Peyer's patch (tissue), 4 donors: ENCODE data around the gene NEU1. TPM values are rescaled to one million over a fixed set of nuclear protein-coding genes. Genes with fewer than 3 reads are reported as not detected.

Source experiments
- DNase-seq, 3 donors: peaks; one replicate each; pipeline ENCODE4 v3.0.0-alpha.2; 2017 to 2019
- H3K27ac ChIP-seq, 4 donors: fragments of 200-600 bp; sonication (generic); one replicate each; pipeline ENCODE4 v1.5.1; 2016 to 2019
- H3K27me3 ChIP-seq, 2 donors: fragments of 200-600 bp; sonication (generic); one replicate each; pipeline ENCODE4 v1.5.1; 2019
- H3K36me3 ChIP-seq, 3 donors: fragments of 200-600 bp; sonication (generic); one replicate each; pipeline ENCODE4 v1.5.1; 2016 to 2019
- H3K4me1 ChIP-seq, 4 donors: fragments of 200-600 bp; sonication (generic); one replicate each; pipeline ENCODE4 v1.5.1; 2016 to 2019
- H3K4me3 ChIP-seq, 4 donors: fragments of 200-600 bp; sonication (generic); 1 replicate in 3 of 4; 2 replicates in 1 of 4; pipeline ENCODE4 v1.5.1; 2016 to 2019; ENCODE audit warnings: mild to moderate bottlenecking in 1 of 4
- H3K9me3 ChIP-seq, 4 donors: fragments of 200-600 bp; sonication (generic); one replicate each; pipeline ENCODE4 v1.5.1; 2016 to 2019; ENCODE audit warnings: mild to moderate bottlenecking in 1 of 4
- POLR2A ChIP-seq, 2 donors: fragments of 450-650 bp; IDR thresholded peaks; one replicate each; pipeline ENCODE4 v1.5.1; 2017; ENCODE audit warnings: antibody characterized with exemption in 2 of 2, mild to moderate bottlenecking in 2 of 2, moderate library complexity in 2 of 2
- total RNA-seq, 4 donors: library from RNA; depleted of rRNA; stranded (reverse); fragments of >200 nt; gene quantifications; one replicate each; pipeline ENCODE4 v1.1.0, GENCODE V29; 2016
- TF ChIP-seq, protein P1 (sequence below), 6 experiments: fragments of 450-650 bp in 4 of 6; fragments of 200-600 bp in 2 of 6; sonication (generic) in 1 of 6; IDR thresholded peaks; one replicate each; pipeline ENCODE4 v1.5.1; 2017 to 2019; ENCODE audit warnings: antibody characterized with exemption in 6 of 6, mild to moderate bottlenecking in 3 of 6, moderate library complexity in 1 of 6

The NEU1 gene
- total RNA-seq, 4 donors from 2014 or later = 11.6 to 100 (median 81.8) TPM

DNA sequence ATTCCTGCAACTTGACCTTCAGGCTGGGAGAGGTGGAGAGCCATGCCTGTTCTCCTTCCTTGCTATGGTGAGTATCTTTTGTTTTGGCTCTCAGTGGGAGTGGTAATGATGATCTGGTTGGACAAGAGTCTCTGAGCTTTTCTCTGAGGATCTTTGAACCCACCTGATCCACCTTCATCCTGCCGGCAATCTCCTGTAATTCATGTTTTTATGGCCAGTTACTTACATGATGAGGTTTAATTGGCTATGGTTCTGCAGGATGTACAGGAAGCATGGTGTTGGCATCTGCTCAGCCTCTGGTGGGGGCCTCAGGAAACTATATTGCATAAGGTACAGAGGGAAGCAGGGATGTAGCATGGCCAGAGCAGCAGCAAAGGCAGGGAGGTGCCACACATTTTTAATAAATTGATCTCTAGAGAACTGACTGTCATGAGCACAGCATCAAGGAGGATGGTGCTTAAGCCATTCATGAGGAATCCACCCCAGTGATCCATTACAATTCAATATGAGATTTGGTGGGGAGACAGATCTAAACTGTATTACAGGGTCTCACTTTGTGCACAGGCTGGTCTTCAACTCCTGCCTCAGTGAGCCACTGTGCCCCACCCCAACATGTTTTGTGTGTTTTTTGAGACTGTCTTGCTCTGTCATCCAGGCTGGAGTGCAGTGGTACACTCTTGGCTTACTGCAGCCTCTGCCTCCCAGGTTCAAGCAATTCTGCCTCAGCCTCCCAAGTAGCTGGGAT is 25.1 kb downstream of the NEU1 start:
- no peaks in the 10 kb centered on the region for H3K9me3 ChIP-seq
- DNase-seq = peak in 1 of 3 donors; percentile 65
- peak in 1 of 2 donors; percentile 34 for TF ChIP-seq POLR2A (IDR thresholded peaks at IDR 0.05)
- TF ChIP-seq, protein P1, sequence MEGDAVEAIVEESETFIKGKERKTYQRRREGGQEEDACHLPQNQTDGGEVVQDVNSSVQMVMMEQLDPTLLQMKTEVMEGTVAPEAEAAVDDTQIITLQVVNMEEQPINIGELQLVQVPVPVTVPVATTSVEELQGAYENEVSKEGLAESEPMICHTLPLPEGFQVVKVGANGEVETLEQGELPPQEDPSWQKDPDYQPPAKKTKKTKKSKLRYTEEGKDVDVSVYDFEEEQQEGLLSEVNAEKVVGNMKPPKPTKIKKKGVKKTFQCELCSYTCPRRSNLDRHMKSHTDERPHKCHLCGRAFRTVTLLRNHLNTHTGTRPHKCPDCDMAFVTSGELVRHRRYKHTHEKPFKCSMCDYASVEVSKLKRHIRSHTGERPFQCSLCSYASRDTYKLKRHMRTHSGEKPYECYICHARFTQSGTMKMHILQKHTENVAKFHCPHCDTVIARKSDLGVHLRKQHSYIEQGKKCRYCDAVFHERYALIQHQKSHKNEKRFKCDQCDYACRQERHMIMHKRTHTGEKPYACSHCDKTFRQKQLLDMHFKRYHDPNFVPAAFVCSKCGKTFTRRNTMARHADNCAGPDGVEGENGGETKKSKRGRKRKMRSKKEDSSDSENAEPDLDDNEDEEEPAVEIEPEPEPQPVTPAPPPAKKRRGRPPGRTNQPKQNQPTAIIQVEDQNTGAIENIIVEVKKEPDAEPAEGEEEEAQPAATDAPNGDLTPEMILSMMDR (IDR thresholded peaks at IDR 0.05) = peak in 3 of 6 experiments; percentile 17 to 22 (median 19)
- peak overlapping the region; percentile 44 to 97 (median 95) for H3K27ac ChIP-seq
- H3K36me3 ChIP-seq = peaks cover 0 to 43% (median 0%) of the 10 kb centered on the region in 3 donors
- H3K27me3 ChIP-seq = no peaks in the 10 kb centered on the region
- peaks cover 7 to 37% (median 22%) of the 10 kb centered on the region in 4 donors for H3K4me1 ChIP-seq
- H3K4me3 ChIP-seq = peak overlapping the region in 2 of 4 donors; percentile 19 to 97

- Histone ChIP-seq H3K27ac (peak overlapping the region; percentile 44 to 97 (median 95)), H3K9me3 (no peaks in the 10 kb centered on the region), H3K4me1 (peaks cover 7 to 41% (median 22%) of the 10 kb centered on the region in 4 donors), H3K36me3 (peaks cover 0 to 43% (median 0%) of the 10 kb centered on the region in 3 donors), H3K27me3 (no peaks in the 10 kb centered on the region), H3K4me3 (peak overlapping the region; percentile 29 to 97 (median 80))
- DNase-seq = no peak
- TF ChIP-seq, protein P1 (IDR thresholded peaks at IDR 0.05) = no peak
- no peak for TF ChIP-seq POLR2A (IDR thresholded peaks at IDR 0.05)
These were observed 25.9 kb downstream of the NEU1 start for GRCh38 chr6:31836474-31837368.

DNA sequence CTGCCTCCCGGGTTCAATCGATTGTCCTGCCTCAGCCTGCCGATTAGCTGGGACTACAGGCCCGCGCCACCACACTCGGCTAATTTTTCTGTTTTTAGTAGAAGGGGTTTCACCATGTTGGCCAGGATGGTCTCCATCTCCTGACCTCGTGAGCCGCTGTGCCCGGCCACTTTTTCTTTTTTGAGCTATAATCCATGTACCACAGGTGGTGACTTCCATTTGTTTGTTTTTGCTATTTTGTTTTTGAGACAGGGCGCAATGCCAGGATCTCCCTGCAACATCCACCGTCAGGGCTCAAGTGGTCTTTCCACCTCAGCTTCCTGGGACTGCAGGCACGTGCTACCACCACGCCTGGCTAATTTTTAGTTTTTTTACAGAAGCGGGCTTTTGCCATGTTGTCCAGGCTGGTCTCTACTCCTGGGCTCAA is 26.6 kb downstream of the NEU1 start:
- DNase-seq = no peak
- Histone ChIP-seq H3K4me3 (peak overlapping the region; percentile 29 to 97 (median 80)), H3K4me1 (peaks cover 7 to 47% (median 22%) of the 10 kb centered on the region in 4 donors), H3K27me3 (no peaks in the 10 kb centered on the region), H3K9me3 (no peaks in the 10 kb centered on the region), H3K36me3 (peaks cover 0 to 38% (median 0%) of the 10 kb centered on the region in 3 donors), H3K27ac (peak overlapping the region; percentile 44 to 97 (median 95))
- TF ChIP-seq POLR2A (IDR thresholded peaks at IDR 0.05) = no peak

- H3K4me1 ChIP-seq = peaks cover 7 to 53% (median 22%) of the 10 kb centered on the region in 4 donors
- H3K4me3 ChIP-seq = peak overlapping the region; percentile 76 to 97 (median 90)
- no peaks in the 10 kb centered on the region for H3K9me3 ChIP-seq
- peak; percentile 83 to 92 (median 90) for DNase-seq
- H3K36me3 ChIP-seq = peaks cover 0 to 26% (median 0%) of the 10 kb centered on the region in 3 donors
- no peaks in the 10 kb centered on the region for H3K27me3 ChIP-seq
- H3K27ac ChIP-seq = peak overlapping the region; percentile 94 to 97 (median 96)
- TF ChIP-seq, protein P1 (IDR thresholded peaks at IDR 0.05) = no peak
- peak; percentile 38 to 50 for TF ChIP-seq POLR2A (IDR thresholded peaks at IDR 0.05)
These were observed 28.0 kb downstream of the NEU1 start for GRCh38 chr6:31834367-31835250.

DNA sequence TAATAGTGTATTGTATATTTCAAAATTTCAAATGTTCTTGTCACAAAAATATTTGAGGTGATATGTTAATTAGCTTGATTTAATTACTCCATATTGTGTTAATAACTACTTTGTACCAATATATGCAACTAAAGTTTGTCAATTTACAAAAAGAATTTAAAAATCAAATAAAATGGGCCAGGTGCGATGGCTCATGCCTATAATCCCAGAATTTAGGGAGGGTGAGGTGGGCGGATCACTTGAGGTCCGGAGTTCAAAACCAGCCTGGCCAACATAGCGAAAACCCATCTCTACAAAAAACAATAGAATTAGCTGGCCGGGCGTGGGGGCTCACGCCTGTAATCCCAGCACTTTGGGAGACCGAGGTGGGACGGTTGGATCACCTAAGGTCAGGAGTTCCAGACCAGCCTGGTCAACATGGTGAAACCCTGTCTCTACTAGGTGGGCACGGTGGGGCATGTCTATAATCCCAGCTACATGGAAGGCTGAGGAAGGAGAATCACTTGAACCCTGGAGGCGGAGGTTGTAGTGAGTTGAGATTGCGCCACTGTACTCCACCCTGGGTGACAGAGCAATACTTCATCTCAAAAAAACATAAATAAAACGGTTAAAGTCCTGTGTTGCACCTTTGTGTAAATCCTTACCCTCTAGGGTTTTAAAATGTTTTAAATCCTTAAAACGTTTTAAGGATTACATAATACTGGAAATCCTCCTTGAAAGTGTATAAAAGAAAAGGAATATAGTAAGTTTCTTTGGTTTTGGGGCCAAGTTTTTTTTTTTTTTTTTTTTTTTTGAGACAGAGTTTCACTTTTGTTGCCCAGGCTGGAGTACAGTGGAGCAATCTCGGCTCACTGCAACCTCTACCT is 31.0 kb downstream of the NEU1 start:
- TF ChIP-seq, protein P1 (IDR thresholded peaks at IDR 0.05) = no peak
- TF ChIP-seq POLR2A (IDR thresholded peaks at IDR 0.05) = no peak
- H3K36me3 ChIP-seq = no peaks in the 10 kb centered on the region
- H3K4me3 ChIP-seq = peak overlapping the region in 2 of 4 donors; percentile 56 to 67

More for the DNA sequence above, 31.0 kb downstream of the NEU1 start:
- Histone ChIP-seq H3K27ac (peak overlapping the region in 3 of 4 donors; percentile 86 to 97 (median 96)), H3K27me3 (no peaks in the 10 kb centered on the region), H3K9me3 (no peaks in the 10 kb centered on the region), H3K4me1 (peaks cover 4 to 29% (median 11%) of the 10 kb centered on the region in 4 donors)
- no peak for DNase-seq
